Measurements from ENCODE around the gene PCID2.

DNA sequence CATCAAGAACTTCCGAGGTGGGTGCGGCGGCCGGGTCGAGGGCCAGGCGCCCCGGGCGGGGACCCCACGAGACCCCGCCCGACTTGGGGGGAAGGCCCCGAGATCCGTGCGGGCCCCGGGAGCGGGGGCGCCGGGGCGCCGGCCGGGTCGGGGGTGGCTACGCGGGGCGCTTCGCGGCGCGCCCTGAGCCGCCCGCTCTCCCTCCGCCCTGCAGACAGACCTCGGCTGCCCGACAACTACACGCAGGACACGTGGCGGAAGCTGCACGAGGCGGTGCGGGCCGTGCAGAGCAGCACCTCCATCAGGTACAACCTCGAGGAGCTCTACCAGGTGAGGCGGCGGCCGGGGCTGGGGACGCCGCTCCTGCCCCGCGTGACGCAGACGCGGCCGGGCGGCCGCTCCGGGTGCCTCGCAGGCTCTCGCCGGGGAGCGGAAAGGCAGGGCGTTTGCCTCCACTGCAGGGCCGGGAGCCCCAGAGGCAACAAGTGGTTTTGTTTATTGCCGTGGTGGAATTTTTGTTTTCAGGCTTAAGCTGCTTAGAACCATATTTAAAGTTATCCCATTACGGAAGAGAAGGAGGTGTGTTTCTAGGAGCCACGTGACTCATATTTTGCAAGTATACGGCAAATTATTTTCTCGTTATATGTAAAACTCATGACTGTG lies 1.4 kb upstream of the PCID2 start:
- TF ChIP-seq POLR2A (IDR thresholded peaks at IDR 0.05): no peak
- TF ChIP-seq, protein P1, sequence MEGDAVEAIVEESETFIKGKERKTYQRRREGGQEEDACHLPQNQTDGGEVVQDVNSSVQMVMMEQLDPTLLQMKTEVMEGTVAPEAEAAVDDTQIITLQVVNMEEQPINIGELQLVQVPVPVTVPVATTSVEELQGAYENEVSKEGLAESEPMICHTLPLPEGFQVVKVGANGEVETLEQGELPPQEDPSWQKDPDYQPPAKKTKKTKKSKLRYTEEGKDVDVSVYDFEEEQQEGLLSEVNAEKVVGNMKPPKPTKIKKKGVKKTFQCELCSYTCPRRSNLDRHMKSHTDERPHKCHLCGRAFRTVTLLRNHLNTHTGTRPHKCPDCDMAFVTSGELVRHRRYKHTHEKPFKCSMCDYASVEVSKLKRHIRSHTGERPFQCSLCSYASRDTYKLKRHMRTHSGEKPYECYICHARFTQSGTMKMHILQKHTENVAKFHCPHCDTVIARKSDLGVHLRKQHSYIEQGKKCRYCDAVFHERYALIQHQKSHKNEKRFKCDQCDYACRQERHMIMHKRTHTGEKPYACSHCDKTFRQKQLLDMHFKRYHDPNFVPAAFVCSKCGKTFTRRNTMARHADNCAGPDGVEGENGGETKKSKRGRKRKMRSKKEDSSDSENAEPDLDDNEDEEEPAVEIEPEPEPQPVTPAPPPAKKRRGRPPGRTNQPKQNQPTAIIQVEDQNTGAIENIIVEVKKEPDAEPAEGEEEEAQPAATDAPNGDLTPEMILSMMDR (IDR thresholded peaks at IDR 0.05): peak in 1 of 6 experiments; percentile 11
